ENCODE measurements around the gene DROSHA.

GRCh38 chr5:31478901-31479300, 53.0 kb downstream of the DROSHA start:
- TF ChIP-seq CTCF (IDR thresholded peaks at IDR 0.05): no peak
- TF ChIP-seq POLR2A (IDR thresholded peaks at IDR 0.05): no peak

All from breast epithelium (tissue), 3 donors.